GM23338 (cell line): ENCODE results near the gene CACNA2D1. TPM values are rescaled to one million over a fixed set of nuclear protein-coding genes. Genes with fewer than 3 reads are reported as not detected.

Source experiments
- ATAC-seq: fragments of 200-7000 bp; cut with Tn5 transposase; 3 replicates; pipeline ENCODE4 v1.9.1; 2020
- DNase-seq: peaks from one replicate; pipeline ENCODE4 v3.0.0-alpha.2; 2015; ENCODE audit warnings: low spot score
- H2AFZ ChIP-seq: fragments of 200-600 bp; sonication (generic); 2 replicates; pipeline ENCODE4 v1.8.0; 2016; ENCODE audit warnings: antibody characterized with exemption, mild to moderate bottlenecking, moderate library complexity
- H3F3A ChIP-seq: fragments of 200-600 bp; sonication (generic); replicated peaks from 2 replicates; pipeline ENCODE4 v1.8.0; 2017; ENCODE audit warnings: antibody characterized with exemption, mixed run types, low read depth
- H3K27ac ChIP-seq: fragments of 200-600 bp; sonication (generic); 2 replicates; pipeline ENCODE4 v1.6.1; 2016; ENCODE audit warnings: low read depth
- H3K27me3 ChIP-seq: fragments of 200-600 bp; sonication (generic); 2 replicates; pipeline ENCODE4 v1.8.0; 2016; ENCODE audit warnings: mild to moderate bottlenecking, mixed run types, moderate library complexity; ENCODE audit not compliant: insufficient read depth
- H3K36me3 ChIP-seq: fragments of 200-600 bp; sonication (generic); 2 replicates; pipeline ENCODE4 v1.8.0; 2016; ENCODE audit warnings: mild to moderate bottlenecking; ENCODE audit not compliant: insufficient read depth
- H3K4me1 ChIP-seq: fragments of 200-600 bp; sonication (generic); 2 replicates; pipeline ENCODE4 v1.8.0; 2016; ENCODE audit warnings: mild to moderate bottlenecking, moderate library complexity; ENCODE audit not compliant: insufficient read depth
- H3K4me2 ChIP-seq: fragments of 200-600 bp; sonication (generic); 2 replicates; pipeline ENCODE4 v1.7.1; 2017; ENCODE audit warnings: mixed run types
- H3K4me3 ChIP-seq: fragments of 200-600 bp; sonication (generic); 2 replicates; pipeline ENCODE4 v1.6.1; 2016; ENCODE audit warnings: mixed run types
- H3K79me2 ChIP-seq: fragments of 200-600 bp; sonication (generic); replicated peaks from 2 replicates; pipeline ENCODE4 v1.8.0; 2017; ENCODE audit warnings: mild to moderate bottlenecking; ENCODE audit not compliant: insufficient read depth
- H3K9me2 ChIP-seq: fragments of 200-600 bp; sonication (generic); 2 replicates; pipeline ENCODE4 v1.8.0; 2017; ENCODE audit not compliant: insufficient read depth
- H4K20me1 ChIP-seq: fragments of 200-600 bp; sonication (generic); replicated peaks from 2 replicates; pipeline ENCODE4 v1.8.0; 2017; ENCODE audit warnings: mild to moderate bottlenecking; ENCODE audit not compliant: insufficient read depth
- H3K27ac Mint-ChIP-seq: 2 replicates; pipeline ENCODE4 v1.8.0; 2020; ENCODE audit warnings: inconsistent platforms, mild to moderate bottlenecking, moderate library complexity, mixed read lengths
- H3K27me3 Mint-ChIP-seq: 3 replicates; pipeline ENCODE4 v1.8.0; 2022; ENCODE audit warnings: low read depth, mild to moderate bottlenecking, moderate library complexity, mixed read lengths, inconsistent platforms; ENCODE audit not compliant: insufficient read depth, poor library complexity
- H3K36me3 Mint-ChIP-seq: 3 replicates; pipeline ENCODE4 v1.8.0; 2021; ENCODE audit warnings: low read depth, mild to moderate bottlenecking, inconsistent platforms, moderate library complexity, mixed read lengths
- H3K4me1 Mint-ChIP-seq: 3 replicates; pipeline ENCODE4 v1.8.0; 2020; ENCODE audit warnings: mild to moderate bottlenecking, inconsistent platforms, mixed read lengths
- H3K4me3 Mint-ChIP-seq: 3 replicates; pipeline ENCODE4 v1.8.0; 2021; ENCODE audit warnings: moderate library complexity, mild to moderate bottlenecking, inconsistent platforms, mixed read lengths
- H3K9me3 Mint-ChIP-seq: 3 replicates; pipeline ENCODE4 v1.8.0; 2020; ENCODE audit warnings: moderate library complexity, mild to moderate bottlenecking, inconsistent platforms, mixed read lengths
- EZH2 ChIP-seq: fragments of 200-600 bp; sonication (generic); IDR thresholded peaks from one replicate; pipeline ENCODE4 v1.8.0; 2017; ENCODE audit warnings: antibody characterized with exemption, mild to moderate bottlenecking, low read depth; ENCODE audit not compliant: unreplicated experiment
- EZH2phosphoT487 ChIP-seq: fragments of 200-600 bp; sonication (generic); IDR thresholded peaks from one replicate; pipeline ENCODE4 v1.8.1; 2018; ENCODE audit warnings: antibody characterized with exemption; ENCODE audit not compliant: unreplicated experiment
- JUNB ChIP-seq: IDR thresholded peaks from one replicate; pipeline ENCODE4 v1.6.1; 2016; ENCODE audit warnings: antibody characterized with exemption; ENCODE audit not compliant: unreplicated experiment
- NANOG ChIP-seq: IDR thresholded peaks from 2 replicates; pipeline ENCODE4 v1.6.1; 2016; ENCODE audit warnings: antibody characterized with exemption, borderline replicate concordance
- POLR2AphosphoS5 ChIP-seq: IDR thresholded peaks from 2 replicates; pipeline ENCODE4 v1.6.1; 2016; ENCODE audit warnings: antibody characterized with exemption, low read depth
- ZNF114 ChIP-seq: fragments of 250-450 bp; sonication (Bioruptor Pico); IDR thresholded peaks from 2 replicates; pipeline ENCODE4 v1.5.0; 2020; ENCODE audit warnings: mild to moderate bottlenecking, moderate library complexity
- ZNF331 ChIP-seq: fragments of 250-450 bp; sonication (Bioruptor Pico); IDR thresholded peaks from 2 replicates; pipeline ENCODE4 v1.5.0; 2020; ENCODE audit warnings: low read depth, mild to moderate bottlenecking, moderate library complexity
- polyA plus RNA-seq: library from polyadenylated mRNA; unstranded; fragments of >200 nt; fragmentation: Nextera tagmentation; extraction: Ambion mirVana; gene quantifications from 2 replicates; pipeline ENCODE4 v1.2.1, GENCODE V29; 2016
- total RNA-seq: library from RNA; depleted of rRNA; stranded (reverse); fragments of >200 nt; shearing (Covaris generic); gene quantifications from 2 replicates; pipeline ENCODE4 v1.2.3, GENCODE V29; 2014
- TF ChIP-seq, protein P1 (sequence below): IDR thresholded peaks from 2 replicates; pipeline ENCODE4 v1.6.1; 2016; ENCODE audit warnings: antibody characterized with exemption
- TF ChIP-seq, protein P2 (sequence below): fragments of 250-450 bp; sonication (Bioruptor Pico); IDR thresholded peaks from 2 replicates; pipeline ENCODE4 v1.5.0; 2020; ENCODE audit warnings: mild to moderate bottlenecking, moderate library complexity
- TF ChIP-seq, protein P3 (sequence below), 2 experiments: fragments of 200-600 bp in 1 of 2; sonication (generic) in 1 of 2; conservative IDR thresholded peaks; 2 replicates each; pipeline versions ENCODE4 v1.5.1 to v1.6.1; 2016 to 2017; ENCODE audit warnings: antibody characterized with exemption in 2 of 2, low read depth in 2 of 2, mild to moderate bottlenecking in 2 of 2, moderate library complexity in 1 of 2

Gene CACNA2D1
- total and polyA plus RNA-seq, 2 experiments from 2014 or later, result 7.0 to 20.4 TPM

DNA sequence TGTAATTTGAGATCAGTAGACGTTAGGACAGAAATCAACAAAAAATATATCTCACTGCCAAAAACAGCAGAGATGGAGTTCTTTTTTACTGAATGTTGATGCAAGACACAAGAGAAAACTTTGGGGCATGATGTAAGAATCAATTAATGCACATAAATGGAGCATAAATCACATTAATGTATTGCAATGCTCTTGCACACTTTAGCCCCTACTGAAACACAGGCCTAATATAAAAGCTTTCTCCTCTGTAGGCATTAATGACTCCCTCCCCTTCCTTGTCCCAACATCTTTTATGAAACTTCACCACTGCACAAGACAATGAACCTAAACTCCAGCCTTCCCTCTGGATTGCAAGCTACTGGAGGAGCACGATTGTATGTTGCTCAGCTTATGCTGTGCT, 58.8 kb downstream of the CACNA2D1 start:
- H3K36me3 Mint-ChIP-seq, result no peaks in the 10 kb centered on the region
- Histone ChIP-seq H3F3A (no peaks in the 10 kb centered on the region), H3K27ac (peak overlapping the region; percentile 72; the same call in 1 of the 2 replicates), H4K20me1 (no peaks in the 10 kb centered on the region), H3K27me3 (no peaks in the 10 kb centered on the region), H3K4me1 (peaks cover 26% of the 10 kb centered on the region), H2AFZ (no peak overlapping the region), H3K4me2 (no peak overlapping the region), H3K79me2 (no peaks in the 10 kb centered on the region), H3K36me3 (no peaks in the 10 kb centered on the region), H3K9me2 (no peaks in the 10 kb centered on the region), H3K4me3 (no peak overlapping the region)
- H3K9me3 Mint-ChIP-seq, result no peaks in the 10 kb centered on the region
- H3K27ac Mint-ChIP-seq, result peak overlapping the region; percentile 39
- DNase-seq, result no peak
- H3K4me3 Mint-ChIP-seq, result no peak overlapping the region
- ATAC-seq, result no peak; the same call in 1 of the 3 replicates
- H3K4me1 Mint-ChIP-seq, result peaks cover 39% of the 10 kb centered on the region
- H3K27me3 Mint-ChIP-seq, result no peaks in the 10 kb centered on the region
- TF ChIP-seq EZH2 (no peak), NANOG (no peak), POLR2AphosphoS5 (no peak), JUNB (no peak), ZNF331 (CRISPR knock-in tag) (no peak), ZNF114 (CRISPR knock-in tag) (no peak), EZH2phosphoT487 (no peak)
- TF ChIP-seq, protein P1, sequence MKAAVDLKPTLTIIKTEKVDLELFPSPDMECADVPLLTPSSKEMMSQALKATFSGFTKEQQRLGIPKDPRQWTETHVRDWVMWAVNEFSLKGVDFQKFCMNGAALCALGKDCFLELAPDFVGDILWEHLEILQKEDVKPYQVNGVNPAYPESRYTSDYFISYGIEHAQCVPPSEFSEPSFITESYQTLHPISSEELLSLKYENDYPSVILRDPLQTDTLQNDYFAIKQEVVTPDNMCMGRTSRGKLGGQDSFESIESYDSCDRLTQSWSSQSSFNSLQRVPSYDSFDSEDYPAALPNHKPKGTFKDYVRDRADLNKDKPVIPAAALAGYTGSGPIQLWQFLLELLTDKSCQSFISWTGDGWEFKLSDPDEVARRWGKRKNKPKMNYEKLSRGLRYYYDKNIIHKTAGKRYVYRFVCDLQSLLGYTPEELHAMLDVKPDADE, result no peak
- TF ChIP-seq, protein P2, sequence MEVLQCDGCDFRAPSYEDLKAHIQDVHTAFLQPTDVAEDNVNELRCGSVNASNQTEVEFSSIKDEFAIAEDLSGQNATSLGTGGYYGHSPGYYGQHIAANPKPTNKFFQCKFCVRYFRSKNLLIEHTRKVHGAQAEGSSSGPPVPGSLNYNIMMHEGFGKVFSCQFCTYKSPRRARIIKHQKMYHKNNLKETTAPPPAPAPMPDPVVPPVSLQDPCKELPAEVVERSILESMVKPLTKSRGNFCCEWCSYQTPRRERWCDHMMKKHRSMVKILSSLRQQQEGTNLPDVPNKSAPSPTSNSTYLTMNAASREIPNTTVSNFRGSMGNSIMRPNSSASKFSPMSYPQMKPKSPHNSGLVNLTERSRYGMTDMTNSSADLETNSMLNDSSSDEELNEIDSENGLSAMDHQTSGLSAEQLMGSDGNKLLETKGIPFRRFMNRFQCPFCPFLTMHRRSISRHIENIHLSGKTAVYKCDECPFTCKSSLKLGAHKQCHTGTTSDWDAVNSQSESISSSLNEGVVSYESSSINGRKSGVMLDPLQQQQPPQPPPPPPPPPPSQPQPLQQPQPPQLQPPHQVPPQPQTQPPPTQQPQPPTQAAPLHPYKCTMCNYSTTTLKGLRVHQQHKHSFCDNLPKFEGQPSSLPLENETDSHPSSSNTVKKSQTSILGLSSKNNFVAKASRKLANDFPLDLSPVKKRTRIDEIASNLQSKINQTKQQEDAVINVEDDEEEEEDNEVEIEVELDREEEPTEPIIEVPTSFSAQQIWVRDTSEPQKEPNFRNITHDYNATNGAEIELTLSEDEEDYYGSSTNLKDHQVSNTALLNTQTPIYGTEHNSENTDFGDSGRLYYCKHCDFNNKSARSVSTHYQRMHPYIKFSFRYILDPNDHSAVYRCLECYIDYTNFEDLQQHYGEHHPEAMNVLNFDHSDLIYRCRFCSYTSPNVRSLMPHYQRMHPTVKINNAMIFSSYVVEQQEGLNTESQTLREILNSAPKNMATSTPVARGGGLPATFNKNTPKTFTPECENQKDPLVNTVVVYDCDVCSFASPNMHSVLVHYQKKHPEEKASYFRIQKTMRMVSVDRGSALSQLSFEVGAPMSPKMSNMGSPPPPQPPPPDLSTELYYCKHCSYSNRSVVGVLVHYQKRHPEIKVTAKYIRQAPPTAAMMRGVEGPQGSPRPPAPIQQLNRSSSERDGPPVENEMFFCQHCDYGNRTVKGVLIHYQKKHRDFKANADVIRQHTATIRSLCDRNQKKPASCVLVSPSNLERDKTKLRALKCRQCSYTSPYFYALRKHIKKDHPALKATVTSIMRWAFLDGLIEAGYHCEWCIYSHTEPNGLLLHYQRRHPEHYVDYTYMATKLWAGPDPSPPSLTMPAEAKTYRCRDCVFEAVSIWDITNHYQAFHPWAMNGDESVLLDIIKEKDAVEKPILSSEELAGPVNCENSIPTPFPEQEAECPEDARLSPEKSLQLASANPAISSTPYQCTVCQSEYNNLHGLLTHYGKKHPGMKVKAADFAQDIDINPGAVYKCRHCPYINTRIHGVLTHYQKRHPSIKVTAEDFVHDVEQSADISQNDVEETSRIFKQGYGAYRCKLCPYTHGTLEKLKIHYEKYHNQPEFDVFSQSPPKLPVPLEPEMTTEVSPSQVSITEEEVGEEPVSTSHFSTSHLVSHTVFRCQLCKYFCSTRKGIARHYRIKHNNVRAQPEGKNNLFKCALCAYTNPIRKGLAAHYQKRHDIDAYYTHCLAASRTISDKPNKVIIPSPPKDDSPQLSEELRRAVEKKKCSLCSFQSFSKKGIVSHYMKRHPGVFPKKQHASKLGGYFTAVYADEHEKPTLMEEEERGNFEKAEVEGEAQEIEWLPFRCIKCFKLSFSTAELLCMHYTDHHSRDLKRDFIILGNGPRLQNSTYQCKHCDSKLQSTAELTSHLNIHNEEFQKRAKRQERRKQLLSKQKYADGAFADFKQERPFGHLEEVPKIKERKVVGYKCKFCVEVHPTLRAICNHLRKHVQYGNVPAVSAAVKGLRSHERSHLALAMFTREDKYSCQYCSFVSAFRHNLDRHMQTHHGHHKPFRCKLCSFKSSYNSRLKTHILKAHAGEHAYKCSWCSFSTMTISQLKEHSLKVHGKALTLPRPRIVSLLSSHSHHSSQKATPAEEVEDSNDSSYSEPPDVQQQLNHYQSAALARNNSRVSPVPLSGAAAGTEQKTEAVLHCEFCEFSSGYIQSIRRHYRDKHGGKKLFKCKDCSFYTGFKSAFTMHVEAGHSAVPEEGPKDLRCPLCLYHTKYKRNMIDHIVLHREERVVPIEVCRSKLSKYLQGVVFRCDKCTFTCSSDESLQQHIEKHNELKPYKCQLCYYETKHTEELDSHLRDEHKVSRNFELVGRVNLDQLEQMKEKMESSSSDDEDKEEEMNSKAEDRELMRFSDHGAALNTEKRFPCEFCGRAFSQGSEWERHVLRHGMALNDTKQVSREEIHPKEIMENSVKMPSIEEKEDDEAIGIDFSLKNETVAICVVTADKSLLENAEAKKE, result no peak
- TF ChIP-seq, protein P3, sequence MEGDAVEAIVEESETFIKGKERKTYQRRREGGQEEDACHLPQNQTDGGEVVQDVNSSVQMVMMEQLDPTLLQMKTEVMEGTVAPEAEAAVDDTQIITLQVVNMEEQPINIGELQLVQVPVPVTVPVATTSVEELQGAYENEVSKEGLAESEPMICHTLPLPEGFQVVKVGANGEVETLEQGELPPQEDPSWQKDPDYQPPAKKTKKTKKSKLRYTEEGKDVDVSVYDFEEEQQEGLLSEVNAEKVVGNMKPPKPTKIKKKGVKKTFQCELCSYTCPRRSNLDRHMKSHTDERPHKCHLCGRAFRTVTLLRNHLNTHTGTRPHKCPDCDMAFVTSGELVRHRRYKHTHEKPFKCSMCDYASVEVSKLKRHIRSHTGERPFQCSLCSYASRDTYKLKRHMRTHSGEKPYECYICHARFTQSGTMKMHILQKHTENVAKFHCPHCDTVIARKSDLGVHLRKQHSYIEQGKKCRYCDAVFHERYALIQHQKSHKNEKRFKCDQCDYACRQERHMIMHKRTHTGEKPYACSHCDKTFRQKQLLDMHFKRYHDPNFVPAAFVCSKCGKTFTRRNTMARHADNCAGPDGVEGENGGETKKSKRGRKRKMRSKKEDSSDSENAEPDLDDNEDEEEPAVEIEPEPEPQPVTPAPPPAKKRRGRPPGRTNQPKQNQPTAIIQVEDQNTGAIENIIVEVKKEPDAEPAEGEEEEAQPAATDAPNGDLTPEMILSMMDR (conservative IDR thresholded peaks at IDR 0.05; ENCODE audit: low read depth in 2 of 2), result no peak
